C4-2B (cell line): ENCODE data around the gene SNX20.
A peak's percentile ranks its signal among the peaks of the same experiment; 100 is the strongest.

Experiments used
- CTCF ChIP-seq: fragments of 450-650 bp; conservative IDR thresholded peaks from 2 replicates; pipeline ENCODE4 v1.5.1; 2017; ENCODE audit warnings: mild to moderate bottlenecking
- ZFX ChIP-seq: fragments of 450-650 bp; IDR thresholded peaks from 2 replicates; pipeline ENCODE4 v1.6.1; 2017

- peak; percentile 22; the same call in 1 of the 2 replicates for TF ChIP-seq CTCF
- TF ChIP-seq ZFX: no peak
Measured at GRCh38 chr16:50668368-50669008, 12.6 kb downstream of the SNX20 start.
